GM12873 (cell line): ENCODE measurements around the gene TTC28.

Source experiments
- CTCF ChIP-seq: IDR thresholded peaks from 2 replicates; pipeline ENCODE4 v1.5.1; 2012; ENCODE audit warnings: low read depth, mild to moderate bottlenecking, moderate library complexity, low read length, control low read depth; ENCODE audit not compliant: insufficient read depth; ENCODE audit errors: missing control alignments

TTC28 gene

GRCh38 chr22:28123989-28124766 is 555.5 kb downstream of the TTC28 start:
- no peak for TF ChIP-seq CTCF

GRCh38 chr22:28120691-28121592 is 558.7 kb downstream of the TTC28 start:
- no peak for TF ChIP-seq CTCF

- TF ChIP-seq CTCF: no peak
These were observed 560.5 kb downstream of the TTC28 start for GRCh38 chr22:28118957-28119631.

- no peak for TF ChIP-seq CTCF
These were observed 563.4 kb downstream of the TTC28 start for GRCh38 chr22:28116219-28116673.

DNA sequence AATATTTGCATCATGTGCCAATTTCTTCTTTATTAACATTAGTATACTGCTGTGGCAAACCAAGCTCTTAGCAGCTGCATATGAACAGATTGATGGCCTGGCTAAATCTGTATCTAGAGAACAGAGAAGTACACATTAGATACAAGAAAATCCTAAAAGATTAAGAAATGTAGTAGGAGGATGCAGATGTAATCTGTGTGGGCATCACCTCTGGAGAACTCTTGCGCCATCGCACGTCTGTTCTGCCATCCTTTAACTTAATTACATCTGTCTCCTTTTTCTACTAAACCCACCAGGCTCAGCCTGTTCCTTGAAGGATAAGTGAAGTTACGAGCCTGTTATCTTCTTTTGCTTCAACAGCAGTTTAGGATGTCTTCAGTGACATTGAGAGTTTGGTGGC is 564.2 kb downstream of the TTC28 start:
- no peak for TF ChIP-seq CTCF

DNA sequence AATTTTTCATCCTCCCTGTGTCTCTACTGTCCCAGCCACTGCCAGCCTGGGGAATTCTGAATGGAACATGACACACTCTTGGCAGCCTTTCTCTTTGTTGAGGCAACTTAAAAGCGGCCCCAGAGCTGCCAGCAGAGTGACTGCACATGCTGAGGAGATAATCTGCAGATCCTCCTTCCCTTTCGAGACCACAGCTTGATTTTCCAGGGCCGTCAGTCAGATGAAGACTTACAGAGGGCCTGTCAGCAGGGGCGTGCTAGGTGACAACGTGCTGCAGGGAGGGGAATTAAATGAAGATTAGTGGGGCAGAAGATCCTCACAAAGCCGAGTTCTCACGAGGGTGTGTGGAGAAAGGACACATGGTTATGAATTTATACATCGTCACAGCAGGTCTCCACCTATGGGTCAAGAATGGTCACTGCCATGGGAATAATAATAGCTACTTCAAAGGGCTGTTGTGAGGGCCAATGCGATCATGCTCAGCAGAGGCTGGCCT is 567.0 kb downstream of the TTC28 start:
- TF ChIP-seq CTCF: peak; percentile 48
